K562 (cell line): Measurements from ENCODE around the gene SPDYE3. TPM values are rescaled to one million over a fixed set of nuclear protein-coding genes. Genes with fewer than 3 reads are reported as not detected.
A peak's percentile ranks its signal among the peaks of the same experiment; 100 is the strongest.

Source experiments
- E2F6 ChIP-seq, 2 experiments: IDR thresholded peaks; 2 replicates each; pipeline ENCODE4 v1.6.1; 2011; ENCODE audit warnings: borderline replicate concordance in 1 of 2, control low read depth in 1 of 2, low read depth in 1 of 2, low read length in 1 of 2, mild to moderate bottlenecking in 1 of 2, mixed read lengths in 1 of 2, moderate library complexity in 1 of 2; ENCODE audit not compliant: insufficient read depth in 1 of 2, insufficient read length in 1 of 2, poor library complexity in 1 of 2, severe bottlenecking in 1 of 2; ENCODE audit errors: extremely low read depth in 1 of 2
- GTF3C2 ChIP-seq: IDR thresholded peaks from 3 replicates; pipeline ENCODE4 v1.6.1; 2011; ENCODE audit warnings: borderline replicate concordance, mild to moderate bottlenecking, moderate library complexity; ENCODE audit not compliant: insufficient read length; ENCODE audit errors: extremely low read depth
- POLR2A ChIP-seq: fragments of 450-650 bp; conservative IDR thresholded peaks from 2 replicates; pipeline ENCODE4 v1.6.1; 2016
- POLR2AphosphoS5 ChIP-seq: IDR thresholded peaks from 2 replicates; pipeline ENCODE4 v1.6.1; 2011; ENCODE audit warnings: mild to moderate bottlenecking, low read depth, low read length, moderate library complexity; ENCODE audit not compliant: control insufficient read depth, insufficient read depth
- RBM25 ChIP-seq: fragments of 200-400 bp; formaldehyde crosslinking; IDR thresholded peaks from 2 replicates; pipeline ENCODE4 v1.6.1; 2018; ENCODE audit warnings: low read length, low read depth, moderate library complexity; ENCODE audit not compliant: severe bottlenecking
- STAT6 ChIP-seq: sonication (generic); formaldehyde crosslinking; IDR thresholded peaks from 2 replicates; pipeline ENCODE4 v1.8.1; 2023; ENCODE audit warnings: mild to moderate bottlenecking, missing genetic modification reagents
- TRIM25 ChIP-seq: fragments of 450-650 bp; IDR thresholded peaks from 2 replicates; pipeline ENCODE4 v1.7.0; 2016; ENCODE audit warnings: borderline replicate concordance
- ZNF121 ChIP-seq: sonication (generic); formaldehyde crosslinking; conservative IDR thresholded peaks from 2 replicates; pipeline ENCODE4 v1.8.0; 2022; ENCODE audit warnings: missing genetic modification reagents
- ZNF57 ChIP-seq: fragments of 450-650 bp; formaldehyde crosslinking; IDR thresholded peaks from 2 replicates; pipeline ENCODE4 v1.4.0; 2020; ENCODE audit warnings: mild to moderate bottlenecking, moderate library complexity
- ZNF584 ChIP-seq: fragments of 200-800 bp; sonication (Bioruptor generic); IDR thresholded peaks from 2 replicates; pipeline ENCODE4 v1.6.1; 2016; ENCODE audit warnings: low read depth, mild to moderate bottlenecking, missing genetic modification characterization, missing compliant biosample characterization
- polyA plus RNA-seq, 8 experiments: library from polyadenylated mRNA; depleted of rRNA in 4 of 8; stranded (reverse) in 5 of 8; unstranded in 3 of 8; fragments of >200 nt; fragmentation: Nextera tagmentation in 2 of 8; fragmentation: Illumina TruSeq in 1 of 8; extraction: Ambion mirVana in 2 of 8; extraction: Trizol in 1 of 8; gene quantifications; 2 replicates each; pipeline versions ENCODE4 v1.2.1 to v1.2.3, GENCODE V29; 2011 to 2014; ENCODE audit warnings: inconsistent platforms in 1 of 8, missing spikeins in 1 of 8
- total RNA-seq, 7 experiments: library from RNA; depleted of rRNA in 6 of 7; stranded (reverse); fragments of >200 nt in 6 of 7; fragmentation: Illumina TruSeq in 2 of 7; extraction: Trizol in 2 of 7; gene quantifications; 2 replicates each; pipeline versions ENCODE4 v1.2.1 to v1.2.3, GENCODE V29; 2011 to 2021; ENCODE audit warnings: low replicate concordance in 1 of 7
- TF ChIP-seq, protein P1 (sequence below): fragments of 250-450 bp; sonication (Bioruptor Pico); IDR thresholded peaks from 2 replicates; pipeline ENCODE4 v1.4.0; 2020; ENCODE audit warnings: mild to moderate bottlenecking, moderate library complexity, borderline replicate concordance
- TF ChIP-seq, protein P2 (sequence below): fragments of 250-450 bp; sonication (Bioruptor Pico); IDR thresholded peaks from 2 replicates; pipeline ENCODE4 v1.5.0; 2021

Gene SPDYE3
- total and polyA plus RNA-seq, 9 of the 15 experiments (the other 6 are each of a cell fraction or from before 2014, with no cell fraction given), result 0.04 to 3.3 (median 1.2) TPM; not detected in 6

GRCh38 chr7:100360135-100360854 lies 52.8 kb downstream of the SPDYE3 start (continued):
- TF ChIP-seq TRIM25 (no peak), ZNF584 (no peak), E2F6 (IDR thresholded peaks at IDR 0.05; ENCODE audit: borderline replicate concordance in 1 of 2, extremely low read depth in 1 of 2, insufficient read depth in 1 of 2, insufficient read length in 1 of 2, low read depth in 1 of 2, low read length in 1 of 2, poor library complexity in 1 of 2, severe bottlenecking in 1 of 2) (no peak), STAT6 (CRISPR knock-in tag) (no peak), GTF3C2 (peak; percentile 28), ZNF121 (CRISPR knock-in tag) (no peak), RBM25 (peak; percentile 87), ZNF57 (CRISPR knock-in tag) (no peak), POLR2AphosphoS5 (peak; percentile 14), POLR2A (peak; percentile 46; the same call in 1 of the 2 replicates)
- TF ChIP-seq, protein P1, sequence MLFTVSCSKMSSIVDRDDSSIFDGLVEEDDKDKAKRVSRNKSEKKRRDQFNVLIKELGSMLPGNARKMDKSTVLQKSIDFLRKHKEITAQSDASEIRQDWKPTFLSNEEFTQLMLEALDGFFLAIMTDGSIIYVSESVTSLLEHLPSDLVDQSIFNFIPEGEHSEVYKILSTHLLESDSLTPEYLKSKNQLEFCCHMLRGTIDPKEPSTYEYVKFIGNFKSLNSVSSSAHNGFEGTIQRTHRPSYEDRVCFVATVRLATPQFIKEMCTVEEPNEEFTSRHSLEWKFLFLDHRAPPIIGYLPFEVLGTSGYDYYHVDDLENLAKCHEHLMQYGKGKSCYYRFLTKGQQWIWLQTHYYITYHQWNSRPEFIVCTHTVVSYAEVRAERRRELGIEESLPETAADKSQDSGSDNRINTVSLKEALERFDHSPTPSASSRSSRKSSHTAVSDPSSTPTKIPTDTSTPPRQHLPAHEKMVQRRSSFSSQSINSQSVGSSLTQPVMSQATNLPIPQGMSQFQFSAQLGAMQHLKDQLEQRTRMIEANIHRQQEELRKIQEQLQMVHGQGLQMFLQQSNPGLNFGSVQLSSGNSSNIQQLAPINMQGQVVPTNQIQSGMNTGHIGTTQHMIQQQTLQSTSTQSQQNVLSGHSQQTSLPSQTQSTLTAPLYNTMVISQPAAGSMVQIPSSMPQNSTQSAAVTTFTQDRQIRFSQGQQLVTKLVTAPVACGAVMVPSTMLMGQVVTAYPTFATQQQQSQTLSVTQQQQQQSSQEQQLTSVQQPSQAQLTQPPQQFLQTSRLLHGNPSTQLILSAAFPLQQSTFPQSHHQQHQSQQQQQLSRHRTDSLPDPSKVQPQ (CRISPR knock-in tag), result no peak
- TF ChIP-seq, protein P2, sequence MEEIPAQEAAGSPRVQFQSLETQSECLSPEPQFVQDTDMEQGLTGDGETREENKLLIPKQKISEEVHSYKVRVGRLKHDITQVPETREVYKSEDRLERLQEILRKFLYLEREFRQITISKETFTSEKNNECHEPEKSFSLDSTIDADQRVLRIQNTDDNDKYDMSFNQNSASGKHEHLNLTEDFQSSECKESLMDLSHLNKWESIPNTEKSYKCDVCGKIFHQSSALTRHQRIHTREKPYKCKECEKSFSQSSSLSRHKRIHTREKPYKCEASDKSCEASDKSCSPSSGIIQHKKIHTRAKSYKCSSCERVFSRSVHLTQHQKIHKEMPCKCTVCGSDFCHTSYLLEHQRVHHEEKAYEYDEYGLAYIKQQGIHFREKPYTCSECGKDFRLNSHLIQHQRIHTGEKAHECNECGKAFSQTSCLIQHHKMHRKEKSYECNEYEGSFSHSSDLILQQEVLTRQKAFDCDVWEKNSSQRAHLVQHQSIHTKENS (CRISPR knock-in tag), result no peak
